OCI-LY1 (cell line): Measurements from ENCODE around the gene KRTAP10-8.

Source experiments
- EZH2 ChIP-seq: fragments of 200-600 bp; sonication (generic), shearing (Covaris generic); IDR thresholded peaks from 2 replicates; pipeline ENCODE4 v1.8.0; 2017; ENCODE audit warnings: borderline replicate concordance, mixed run types, mild to moderate bottlenecking, antibody characterized with exemption, low read length, moderate library complexity, mixed read lengths
- TF ChIP-seq, protein P1 (sequence below): fragments of 200-600 bp; sonication (generic), shearing (Covaris generic); IDR thresholded peaks from 2 replicates; pipeline ENCODE4 v1.5.1; 2017; ENCODE audit warnings: mild to moderate bottlenecking, antibody characterized with exemption, low read length, moderate library complexity, mixed read lengths

DNA sequence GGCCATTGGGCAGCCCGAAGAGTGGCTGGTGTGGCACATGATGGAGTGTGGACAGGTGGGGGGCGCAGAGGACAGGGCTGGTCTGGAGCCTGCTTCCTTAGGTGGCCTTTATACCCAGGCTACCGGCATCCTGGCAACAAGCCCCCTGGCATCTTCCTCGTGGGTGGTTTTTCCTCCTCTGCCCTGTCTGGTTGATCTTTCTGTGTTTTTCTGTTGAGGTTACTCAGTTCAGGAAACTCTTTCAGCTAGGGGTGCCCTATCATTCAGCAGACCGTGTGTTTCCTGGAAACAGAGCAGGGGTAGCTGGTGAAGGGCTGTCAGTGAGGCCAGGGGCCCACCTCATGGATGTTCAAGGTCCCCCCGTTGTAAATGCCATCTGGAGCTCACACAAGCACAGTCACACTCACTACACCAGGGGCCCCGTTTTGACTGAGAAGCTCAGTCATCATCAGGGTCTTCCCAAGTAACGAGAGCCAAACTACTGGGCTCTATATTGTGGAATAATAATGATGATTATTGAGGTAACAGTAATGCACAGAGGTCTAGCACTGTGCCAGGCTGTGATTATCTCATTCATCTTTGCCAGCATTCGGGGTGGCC is 42.8 kb downstream of the KRTAP10-8 start, which contains the start of gene KRTAP12-4:
- TF ChIP-seq, protein P1, sequence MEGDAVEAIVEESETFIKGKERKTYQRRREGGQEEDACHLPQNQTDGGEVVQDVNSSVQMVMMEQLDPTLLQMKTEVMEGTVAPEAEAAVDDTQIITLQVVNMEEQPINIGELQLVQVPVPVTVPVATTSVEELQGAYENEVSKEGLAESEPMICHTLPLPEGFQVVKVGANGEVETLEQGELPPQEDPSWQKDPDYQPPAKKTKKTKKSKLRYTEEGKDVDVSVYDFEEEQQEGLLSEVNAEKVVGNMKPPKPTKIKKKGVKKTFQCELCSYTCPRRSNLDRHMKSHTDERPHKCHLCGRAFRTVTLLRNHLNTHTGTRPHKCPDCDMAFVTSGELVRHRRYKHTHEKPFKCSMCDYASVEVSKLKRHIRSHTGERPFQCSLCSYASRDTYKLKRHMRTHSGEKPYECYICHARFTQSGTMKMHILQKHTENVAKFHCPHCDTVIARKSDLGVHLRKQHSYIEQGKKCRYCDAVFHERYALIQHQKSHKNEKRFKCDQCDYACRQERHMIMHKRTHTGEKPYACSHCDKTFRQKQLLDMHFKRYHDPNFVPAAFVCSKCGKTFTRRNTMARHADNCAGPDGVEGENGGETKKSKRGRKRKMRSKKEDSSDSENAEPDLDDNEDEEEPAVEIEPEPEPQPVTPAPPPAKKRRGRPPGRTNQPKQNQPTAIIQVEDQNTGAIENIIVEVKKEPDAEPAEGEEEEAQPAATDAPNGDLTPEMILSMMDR, result no peak
- no peak for TF ChIP-seq EZH2
